Endothelial cell of umbilical vein (primary cell): Measurements from ENCODE around the gene ASAP2.

Experiments used
- EZH2 ChIP-seq: IDR thresholded peaks from 2 replicates; pipeline ENCODE4 v1.6.1; 2012; ENCODE audit warnings: borderline replicate concordance, low read depth, mild to moderate bottlenecking, moderate library complexity, low read length, inconsistent platforms; ENCODE audit not compliant: severe bottlenecking
- FOS ChIP-seq: IDR thresholded peaks from 2 replicates; pipeline ENCODE4 v1.6.1; 2011; ENCODE audit warnings: mild to moderate bottlenecking, low read length, moderate library complexity, borderline replicate concordance; ENCODE audit not compliant: insufficient read depth
- JUN ChIP-seq: IDR thresholded peaks from 2 replicates; pipeline ENCODE4 v1.6.1; 2011; ENCODE audit warnings: borderline replicate concordance, low read depth; ENCODE audit not compliant: insufficient read length, insufficient read depth
- MYC ChIP-seq: IDR thresholded peaks from one replicate; pipeline ENCODE4 v1.6.1; 2011; ENCODE audit warnings: mild to moderate bottlenecking, low read depth, low read length
- POLR2A ChIP-seq: IDR thresholded peaks from 2 replicates; pipeline ENCODE4 v1.6.1; 2012; ENCODE audit warnings: low read depth, mild to moderate bottlenecking, control low read depth, low read length
- POLR2AphosphoS5 ChIP-seq: IDR thresholded peaks from 2 replicates; pipeline ENCODE4 v1.6.1; 2012; ENCODE audit warnings: low read depth, mild to moderate bottlenecking, control low read depth, low read length, moderate library complexity; ENCODE audit not compliant: insufficient read depth
- TF ChIP-seq, protein P1 (sequence below): IDR thresholded peaks from 2 replicates; pipeline ENCODE4 v1.6.1; 2011; ENCODE audit not compliant: insufficient read depth, insufficient read length
- TF ChIP-seq, protein P2 (sequence below), 2 donors: IDR thresholded peaks; 1 replicate in 1 of 2; 2 replicates in 1 of 2; pipeline ENCODE4 v1.5.1; 2011; ENCODE audit warnings: low read length in 2 of 2, mild to moderate bottlenecking in 2 of 2, moderate library complexity in 2 of 2, control low read depth in 1 of 2, inconsistent platforms in 1 of 2, low read depth in 1 of 2; ENCODE audit not compliant: insufficient read depth in 1 of 2; ENCODE audit errors: extremely low read depth in 1 of 2

DNA sequence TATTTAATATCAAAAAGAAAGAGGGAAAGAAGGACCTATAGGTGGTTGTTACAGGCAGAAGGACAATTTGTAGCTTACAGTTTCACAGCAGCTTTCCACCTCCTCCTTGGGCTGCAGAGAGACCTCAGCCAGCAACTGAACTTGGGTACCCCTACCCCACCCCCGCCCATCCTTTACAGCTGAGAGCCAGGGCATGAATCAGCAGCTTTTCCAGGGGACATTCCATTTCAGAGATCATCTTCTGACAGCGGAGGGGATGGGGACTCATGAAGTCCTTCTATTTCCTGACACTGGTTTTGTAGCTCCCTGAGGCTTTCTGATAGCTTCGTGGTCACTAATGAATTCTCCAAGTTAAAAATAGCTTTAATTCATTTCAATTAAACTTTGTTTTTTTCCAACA, 120.4 kb downstream of the ASAP2 start:
- TF ChIP-seq, protein P1, sequence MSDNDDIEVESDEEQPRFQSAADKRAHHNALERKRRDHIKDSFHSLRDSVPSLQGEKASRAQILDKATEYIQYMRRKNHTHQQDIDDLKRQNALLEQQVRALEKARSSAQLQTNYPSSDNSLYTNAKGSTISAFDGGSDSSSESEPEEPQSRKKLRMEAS, result no peak
- TF ChIP-seq, protein P2, sequence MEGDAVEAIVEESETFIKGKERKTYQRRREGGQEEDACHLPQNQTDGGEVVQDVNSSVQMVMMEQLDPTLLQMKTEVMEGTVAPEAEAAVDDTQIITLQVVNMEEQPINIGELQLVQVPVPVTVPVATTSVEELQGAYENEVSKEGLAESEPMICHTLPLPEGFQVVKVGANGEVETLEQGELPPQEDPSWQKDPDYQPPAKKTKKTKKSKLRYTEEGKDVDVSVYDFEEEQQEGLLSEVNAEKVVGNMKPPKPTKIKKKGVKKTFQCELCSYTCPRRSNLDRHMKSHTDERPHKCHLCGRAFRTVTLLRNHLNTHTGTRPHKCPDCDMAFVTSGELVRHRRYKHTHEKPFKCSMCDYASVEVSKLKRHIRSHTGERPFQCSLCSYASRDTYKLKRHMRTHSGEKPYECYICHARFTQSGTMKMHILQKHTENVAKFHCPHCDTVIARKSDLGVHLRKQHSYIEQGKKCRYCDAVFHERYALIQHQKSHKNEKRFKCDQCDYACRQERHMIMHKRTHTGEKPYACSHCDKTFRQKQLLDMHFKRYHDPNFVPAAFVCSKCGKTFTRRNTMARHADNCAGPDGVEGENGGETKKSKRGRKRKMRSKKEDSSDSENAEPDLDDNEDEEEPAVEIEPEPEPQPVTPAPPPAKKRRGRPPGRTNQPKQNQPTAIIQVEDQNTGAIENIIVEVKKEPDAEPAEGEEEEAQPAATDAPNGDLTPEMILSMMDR (IDR thresholded peaks at IDR 0.05; ENCODE audit: extremely low read depth in 1 of 2, insufficient read depth in 1 of 2, low read depth in 1 of 2, low read length in 2 of 2), result no peak
- no peak for TF ChIP-seq POLR2A
- no peak for TF ChIP-seq MYC
- no peak for TF ChIP-seq POLR2AphosphoS5
- no peak for TF ChIP-seq EZH2
- no peak for TF ChIP-seq JUN
- no peak for TF ChIP-seq FOS
